GM20000 (cell line): ENCODE results near the gene SRR.

Experiments used
- DNase-seq: peaks from one replicate; pipeline ENCODE4 v3.0.0; 2012; ENCODE audit warnings: low spot score
- CTCF ChIP-seq: IDR thresholded peaks from 2 replicates; pipeline ENCODE4 v1.5.1; 2012; ENCODE audit warnings: mild to moderate bottlenecking, control low read depth; ENCODE audit errors: extremely low read depth, missing control alignments

The SRR gene

GRCh38 chr17:2369551-2370210 is 65.9 kb downstream of the SRR start:
- DNase-seq: no peak
- no peak for TF ChIP-seq CTCF

GRCh38 chr17:2370211-2370589 is 66.5 kb downstream of the SRR start:
- TF ChIP-seq CTCF: no peak
- no peak for DNase-seq

- no peak for DNase-seq
- TF ChIP-seq CTCF: no peak
These were observed 67.7 kb downstream of the SRR start for GRCh38 chr17:2371183-2372130.

GRCh38 chr17:2372180-2372579 is 68.4 kb downstream of the SRR start:
- DNase-seq: no peak
- TF ChIP-seq CTCF: no peak

GRCh38 chr17:2372681-2373080 is 68.9 kb downstream of the SRR start:
- TF ChIP-seq CTCF: no peak
- DNase-seq: no peak

- no peak for DNase-seq
- TF ChIP-seq CTCF: no peak
These were observed 69.4 kb downstream of the SRR start for GRCh38 chr17:2373179-2373578.
